Nephron (organoid): ENCODE results near the gene NXNL2.
A peak's percentile ranks its signal among the peaks of the same experiment; 100 is the strongest.

Source experiments
- H3K27ac Mint-ChIP-seq, 3 experiments: 2 replicates each; pipeline ENCODE4 v1.8.0; 2020; ENCODE audit warnings: mixed read lengths in 3 of 3, mild to moderate bottlenecking in 2 of 3, moderate library complexity in 1 of 3
- H3K27me3 Mint-ChIP-seq: 2 replicates; pipeline ENCODE4 v1.8.0; 2021; ENCODE audit warnings: low read depth, mild to moderate bottlenecking, moderate library complexity, mixed read lengths
- H3K36me3 Mint-ChIP-seq: 2 replicates; pipeline ENCODE4 v1.8.0; 2020; ENCODE audit warnings: low read depth, mixed read lengths
- H3K4me1 Mint-ChIP-seq: 2 replicates; pipeline ENCODE4 v1.8.0; 2020; ENCODE audit warnings: mixed read lengths
- H3K4me3 Mint-ChIP-seq, 3 experiments: 2 replicates each; pipeline ENCODE4 v1.8.0; 2020; ENCODE audit warnings: mild to moderate bottlenecking in 3 of 3, mixed read lengths in 3 of 3, moderate library complexity in 2 of 3
- H3K9me3 Mint-ChIP-seq: 2 replicates; pipeline ENCODE4 v1.8.0; 2020; ENCODE audit warnings: mixed read lengths
- CTCF ChIP-seq, 3 experiments: fragments of 200-600 bp; sonication (generic); IDR thresholded peaks; one replicate each; pipeline ENCODE4 v1.5.0; 2021; ENCODE audit warnings: antibody characterized with exemption in 3 of 3; ENCODE audit not compliant: unreplicated experiment in 3 of 3

The NXNL2 gene

GRCh38 chr9:88538311-88539085 is 3.5 kb downstream of the NXNL2 start:
- Mint-ChIP-seq H3K4me3 (peak overlapping the region in 2 of 3 experiments; percentile 30 to 51), H3K9me3 (no peaks in the 10 kb centered on the region), H3K27ac (peak overlapping the region in 1 of 3 experiments; percentile 64), H3K27me3 (peaks cover 12% of the 10 kb centered on the region), H3K36me3 (peaks cover 5% of the 10 kb centered on the region), H3K4me1 (peaks cover 20% of the 10 kb centered on the region)
- TF ChIP-seq CTCF (IDR thresholded peaks at IDR 0.05; ENCODE audit: unreplicated experiment in 3 of 3) = no peak

- H3K36me3 Mint-ChIP-seq = peaks cover 5% of the 10 kb centered on the region
- H3K27me3 Mint-ChIP-seq = peaks cover 5% of the 10 kb centered on the region
- peaks cover 16% of the 10 kb centered on the region for H3K4me1 Mint-ChIP-seq
- H3K4me3 Mint-ChIP-seq = no peak overlapping the region
- H3K9me3 Mint-ChIP-seq = no peaks in the 10 kb centered on the region
- no peak overlapping the region for H3K27ac Mint-ChIP-seq
- no peak for TF ChIP-seq CTCF (IDR thresholded peaks at IDR 0.05; ENCODE audit: unreplicated experiment in 3 of 3)
Observed at GRCh38 chr9:88539246-88539645, 4.3 kb downstream of the NXNL2 start.

- Mint-ChIP-seq H3K9me3 (no peaks in the 10 kb centered on the region), H3K27me3 (peaks cover 4% of the 10 kb centered on the region), H3K4me1 (peaks cover 16% of the 10 kb centered on the region), H3K36me3 (peaks cover 5% of the 10 kb centered on the region), H3K4me3 (no peak overlapping the region), H3K27ac (no peak overlapping the region)
- TF ChIP-seq CTCF (IDR thresholded peaks at IDR 0.05; ENCODE audit: unreplicated experiment in 3 of 3) = no peak
Observed at GRCh38 chr9:88540251-88540763, 5.3 kb downstream of the NXNL2 start.

- Mint-ChIP-seq H3K27ac (no peak overlapping the region), H3K27me3 (no peaks in the 10 kb centered on the region), H3K4me3 (no peak overlapping the region), H3K36me3 (peaks cover 15% of the 10 kb centered on the region), H3K9me3 (peaks cover 2% of the 10 kb centered on the region), H3K4me1 (no peaks in the 10 kb centered on the region)
- no peak for TF ChIP-seq CTCF (IDR thresholded peaks at IDR 0.05; ENCODE audit: unreplicated experiment in 3 of 3)
Observed at GRCh38 chr9:88544245-88544644, 9.3 kb downstream of the NXNL2 start.

GRCh38 chr9:88551546-88552137 is 16.7 kb downstream of the NXNL2 start:
- H3K4me3 Mint-ChIP-seq = no peak overlapping the region
- no peak overlapping the region for H3K27ac Mint-ChIP-seq
- no peak for TF ChIP-seq CTCF (IDR thresholded peaks at IDR 0.05; ENCODE audit: unreplicated experiment in 3 of 3)
- peaks cover 13% of the 10 kb centered on the region for H3K36me3 Mint-ChIP-seq
- peaks cover 5% of the 10 kb centered on the region for H3K4me1 Mint-ChIP-seq
- H3K27me3 Mint-ChIP-seq = no peaks in the 10 kb centered on the region
- H3K9me3 Mint-ChIP-seq = peaks cover 5% of the 10 kb centered on the region
